ENCODE results near the gene MYH9. TPM values are rescaled to one million over a fixed set of nuclear protein-coding genes. Genes with fewer than 3 reads are reported as not detected.

The MYH9 gene
- total RNA-seq, 8 experiments from 2014 or later, result 10.0 to 119 (median 53.1) TPM

DNA sequence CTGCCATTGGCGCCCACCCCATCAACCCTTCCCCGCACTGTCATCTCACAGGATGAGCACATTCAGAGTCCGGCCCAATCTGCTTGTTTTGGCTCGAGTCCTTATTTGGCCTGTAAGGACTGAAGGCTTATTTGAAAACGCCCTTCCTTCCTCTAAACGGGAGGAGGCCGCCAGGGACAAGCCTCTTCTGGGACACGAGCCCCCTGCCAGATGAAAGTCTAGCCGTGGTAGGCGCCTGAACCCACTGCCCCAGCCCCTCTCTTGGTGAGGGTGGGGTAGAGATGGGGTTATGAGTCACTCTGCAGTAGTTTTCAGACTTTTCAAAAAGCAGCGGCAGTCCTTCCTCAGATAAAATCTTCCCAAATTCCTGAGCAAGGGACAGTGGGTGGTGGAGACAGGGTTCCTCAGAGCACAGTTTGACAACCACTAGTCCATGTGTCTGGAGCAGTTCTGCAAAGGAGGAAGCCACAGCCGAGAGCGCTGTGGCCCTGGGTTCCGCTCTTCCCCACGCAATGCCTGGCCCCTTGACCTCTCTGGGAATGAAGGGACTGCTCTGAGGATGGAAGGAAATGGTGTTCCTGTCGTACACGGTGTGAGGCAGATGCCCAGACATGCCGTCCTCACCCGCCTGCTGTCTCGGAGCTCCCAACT is 57.0 kb downstream of the MYH9 start:
- H3K4me1 ChIP-seq (replicated peaks in 1 of 2), result peaks cover 27 to 46% of the 10 kb centered on the region in 2 donors
- peak overlapping the region; percentile 38 to 89 for H3K27ac ChIP-seq
- WGBS, 10 experiments, result 25 to 100% (median 88%) methylated on average over 1 to 11 of the region's 20 CpGs; no CpG with 5 or more reads in 4 of the 10 experiments
- ATAC-seq (replicated peaks in 6 of 8), result peak in 2 of 8 experiments; percentile 29 to 65
- in situ Hi-C loops (cut with MboI; ENCODE audit: low pct_unique_long_range_greater_than_20kb in 2 of 9, low sequenced_read_pairs in 9 of 9, unreplicated experiment in 9 of 9), result no loop called here
- H3K4me3 ChIP-seq, result no peak overlapping the region

GRCh38 chr22:36330127-36330526 is 57.6 kb downstream of the MYH9 start:
- no peak for ATAC-seq (replicated peaks in 6 of 8)
- Histone ChIP-seq H3K27ac (peak overlapping the region; percentile 76 to 89), H3K4me1 (replicated peaks in 1 of 2) (peaks cover 27 to 46% of the 10 kb centered on the region in 2 donors), H3K4me3 (no peak overlapping the region)
- in situ Hi-C loops (cut with MboI; ENCODE audit: low pct_unique_long_range_greater_than_20kb in 2 of 9, low sequenced_read_pairs in 9 of 9, unreplicated experiment in 9 of 9), result no loop called here
- 89 to 100% (median 100%) methylated on average over 1 to 9 of the region's 9 CpGs; no CpG with 5 or more reads in 3 of the 10 experiments for WGBS, 10 experiments

GRCh38 chr22:36329254-36330078 is 58.3 kb downstream of the MYH9 start:
- Histone ChIP-seq H3K4me1 (replicated peaks in 1 of 2) (peaks cover 27 to 46% of the 10 kb centered on the region in 2 donors), H3K27ac (peak overlapping the region; percentile 76 to 89), H3K4me3 (no peak overlapping the region)
- in situ Hi-C loops (cut with MboI; ENCODE audit: low pct_unique_long_range_greater_than_20kb in 2 of 9, low sequenced_read_pairs in 9 of 9, unreplicated experiment in 9 of 9), result no loop called here
- ATAC-seq (replicated peaks in 6 of 8), result peak in 7 of 8 experiments; percentile 2 to 68 (median 40)
- WGBS, 10 experiments, result 48 to 100% (median 71%) methylated on average over 1 to 10 of the region's 24 CpGs; no CpG with 5 or more reads in 1 of the 10 experiments

- no peak overlapping the region for H3K4me3 ChIP-seq
- peak in 6 of 8 experiments; percentile 20 to 87 (median 82) for ATAC-seq (replicated peaks in 6 of 8)
- H3K27ac ChIP-seq, result peak overlapping the region; percentile 76 to 89
- WGBS, 10 experiments, result 40 to 100% (median 91%) methylated on average over 1 to 11 of the region's 23 CpGs; no CpG with 5 or more reads in 2 of the 10 experiments
- in situ Hi-C loops (cut with MboI; ENCODE audit: low pct_unique_long_range_greater_than_20kb in 2 of 9, low sequenced_read_pairs in 9 of 9, unreplicated experiment in 9 of 9), result no loop called here
- peaks cover 27 to 46% of the 10 kb centered on the region in 2 donors for H3K4me1 ChIP-seq (replicated peaks in 1 of 2)
These were observed 59.0 kb downstream of the MYH9 start for GRCh38 chr22:36328635-36329253.

- H3K4me3 ChIP-seq, result no peak overlapping the region
- H3K4me1 ChIP-seq (replicated peaks in 1 of 2), result peaks cover 27 to 46% of the 10 kb centered on the region in 2 donors
- 47 to 92% (median 80%) methylated on average over 2 to 12 of the region's 13 CpGs for whole genome bisulfite sequencing, 10 experiments
- peak overlapping the region; percentile 76 to 89 for H3K27ac ChIP-seq
- in situ Hi-C loops (cut with MboI; ENCODE audit: low pct_unique_long_range_greater_than_20kb in 2 of 9, low sequenced_read_pairs in 9 of 9, unreplicated experiment in 9 of 9), result no loop called here
- ATAC-seq (replicated peaks in 6 of 8), result peak in 1 of 8 experiments; percentile 23
These were observed 59.7 kb downstream of the MYH9 start for GRCh38 chr22:36327922-36328551.

- Histone ChIP-seq H3K4me3 (no peak overlapping the region), H3K4me1 (replicated peaks in 1 of 2) (peaks cover 23 to 31% of the 10 kb centered on the region in 2 donors), H3K27ac (no peak overlapping the region)
- ATAC-seq (replicated peaks in 6 of 8), result no peak
- in situ Hi-C loops (cut with MboI; ENCODE audit: low pct_unique_long_range_greater_than_20kb in 2 of 9, low sequenced_read_pairs in 9 of 9, unreplicated experiment in 9 of 9), result no loop called here
- WGBS, 10 experiments, result 81 to 100% (median 87%) methylated on average over 1 to 17 of the region's 20 CpGs
These were observed 61.3 kb downstream of the MYH9 start for GRCh38 chr22:36326178-36327161.

DNA sequence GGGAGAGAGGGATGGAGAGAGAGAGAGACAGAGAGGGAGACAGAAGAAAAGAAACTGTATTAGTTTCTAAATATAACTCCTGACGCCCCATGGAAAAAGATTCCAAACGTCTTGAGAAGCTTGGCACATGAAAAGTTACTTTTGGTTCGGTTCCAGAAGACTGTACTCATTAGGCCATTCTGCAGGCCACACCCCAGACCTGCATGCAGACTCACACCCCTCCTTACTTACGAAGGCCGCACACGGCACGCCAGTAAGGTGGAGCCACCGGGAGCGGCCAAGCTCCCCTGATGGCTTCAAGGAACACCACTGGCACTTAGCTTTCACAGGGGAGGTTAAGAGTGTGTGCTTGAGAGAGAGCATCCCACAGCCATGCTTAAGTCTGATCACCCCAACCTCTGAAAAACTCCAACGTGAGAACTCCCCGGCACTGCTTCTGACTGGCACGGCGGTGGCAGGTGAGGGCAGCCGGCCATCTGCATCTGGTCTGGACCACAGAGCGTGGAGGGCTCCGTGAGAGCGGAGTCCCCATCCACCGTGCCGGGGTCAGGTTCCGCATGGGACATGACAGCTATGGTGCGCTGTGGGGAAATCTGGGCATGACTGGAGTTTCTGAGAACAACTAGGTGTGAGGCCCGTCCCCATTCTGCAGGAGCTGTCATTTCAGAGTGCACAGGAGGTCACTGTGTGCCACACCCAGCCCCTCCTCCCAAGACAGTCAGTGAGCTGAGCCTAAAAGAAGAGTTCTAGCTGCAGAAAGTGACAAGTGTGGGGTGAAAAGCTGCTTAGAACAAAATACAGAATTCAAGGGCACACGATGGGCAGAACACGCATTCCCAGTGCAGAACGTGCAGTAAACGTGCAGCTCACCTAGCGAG is 62.4 kb downstream of the MYH9 start:
- WGBS, 10 experiments, result 0 to 100% (median 86%) methylated on average over 2 to 17 of the region's 27 CpGs
- in situ Hi-C loops (cut with MboI; ENCODE audit: low pct_unique_long_range_greater_than_20kb in 2 of 9, low sequenced_read_pairs in 9 of 9, unreplicated experiment in 9 of 9), result no loop called here
- Histone ChIP-seq H3K27ac (no peak overlapping the region), H3K4me3 (no peak overlapping the region), H3K4me1 (replicated peaks in 1 of 2) (peaks cover 19 to 23% of the 10 kb centered on the region in 2 donors)
- peak in 3 of 8 experiments; percentile 31 to 82 (median 44) for ATAC-seq (replicated peaks in 6 of 8)

DNA sequence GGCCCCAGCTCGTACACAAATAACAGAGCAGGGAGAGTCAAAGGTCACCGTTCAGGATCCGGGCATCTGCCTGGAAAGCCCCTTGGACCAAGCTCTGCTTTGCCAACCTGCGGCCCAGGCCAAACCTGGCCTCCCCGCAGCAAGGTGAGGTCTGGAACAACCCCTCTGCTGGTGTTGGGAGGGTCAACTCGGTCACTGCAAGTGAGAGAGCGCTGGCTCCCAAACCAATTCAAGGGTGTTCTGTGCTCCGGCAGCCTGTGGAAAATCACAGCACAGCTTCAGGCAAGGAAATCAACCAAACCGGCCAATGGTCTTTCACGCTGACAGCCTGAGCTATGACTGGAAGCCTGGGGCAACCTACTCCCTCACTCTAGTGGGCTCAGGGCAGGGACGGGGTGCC is 63.4 kb downstream of the MYH9 start:
- H3K27ac ChIP-seq, result no peak overlapping the region
- WGBS, 10 experiments, result 47 to 100% (median 94%) methylated on average over 1 to 7 of the region's 11 CpGs; no CpG with 5 or more reads in 3 of the 10 experiments
- peaks cover 13% of the 10 kb centered on the region in 2 donors for H3K4me1 ChIP-seq (replicated peaks in 1 of 2)
- H3K4me3 ChIP-seq, result no peak overlapping the region
- no peak for ATAC-seq (replicated peaks in 6 of 8)
- in situ Hi-C loops (cut with MboI; ENCODE audit: low pct_unique_long_range_greater_than_20kb in 2 of 9, low sequenced_read_pairs in 9 of 9, unreplicated experiment in 9 of 9), result loop anchor here in 2 of 9 experiments (25.0 kb wide), 1 partner anchor 138 kb away; no protein-coding TSS in a partner anchor

DNA sequence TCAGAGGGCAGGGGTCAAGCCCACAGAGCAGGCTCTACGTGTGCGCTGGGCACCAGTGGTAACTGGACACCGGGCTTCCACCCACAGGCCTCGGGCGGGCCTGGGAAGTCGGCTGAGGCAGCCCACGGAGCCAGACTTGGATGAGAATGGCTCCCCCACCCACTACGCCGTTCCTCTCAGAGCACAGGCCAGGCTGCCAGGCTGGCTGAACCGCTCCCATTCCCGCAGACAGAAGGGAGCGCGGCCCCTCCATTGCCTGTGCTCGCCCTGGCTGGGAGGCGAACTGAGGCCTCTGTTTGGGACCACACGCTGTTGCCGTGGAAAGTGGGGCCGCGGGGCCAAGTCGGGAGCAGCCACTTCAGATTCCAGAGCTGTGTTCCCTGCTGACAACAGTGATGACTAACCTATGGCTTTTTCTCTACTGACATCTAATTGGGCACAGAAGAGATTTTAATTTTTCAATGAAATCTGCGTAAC is 63.9 kb downstream of the MYH9 start:
- Histone ChIP-seq H3K4me1 (replicated peaks in 1 of 2) (peaks cover 8% of the 10 kb centered on the region in 2 donors), H3K27ac (no peak overlapping the region), H3K4me3 (no peak overlapping the region)
- ATAC-seq (replicated peaks in 6 of 8), result peak in 2 of 8 experiments; percentile 67 to 78
- in situ Hi-C loops (cut with MboI; ENCODE audit: low pct_unique_long_range_greater_than_20kb in 2 of 9, low sequenced_read_pairs in 9 of 9, unreplicated experiment in 9 of 9), result loop anchor here in 2 of 9 experiments (25.0 kb wide), 1 partner anchor 138 kb away; no protein-coding TSS in a partner anchor
- 80 to 100% (median 100%) methylated on average over 1 to 2 of the region's 21 CpGs; no CpG with 5 or more reads in 6 of the 10 experiments for WGBS, 10 experiments

DNA sequence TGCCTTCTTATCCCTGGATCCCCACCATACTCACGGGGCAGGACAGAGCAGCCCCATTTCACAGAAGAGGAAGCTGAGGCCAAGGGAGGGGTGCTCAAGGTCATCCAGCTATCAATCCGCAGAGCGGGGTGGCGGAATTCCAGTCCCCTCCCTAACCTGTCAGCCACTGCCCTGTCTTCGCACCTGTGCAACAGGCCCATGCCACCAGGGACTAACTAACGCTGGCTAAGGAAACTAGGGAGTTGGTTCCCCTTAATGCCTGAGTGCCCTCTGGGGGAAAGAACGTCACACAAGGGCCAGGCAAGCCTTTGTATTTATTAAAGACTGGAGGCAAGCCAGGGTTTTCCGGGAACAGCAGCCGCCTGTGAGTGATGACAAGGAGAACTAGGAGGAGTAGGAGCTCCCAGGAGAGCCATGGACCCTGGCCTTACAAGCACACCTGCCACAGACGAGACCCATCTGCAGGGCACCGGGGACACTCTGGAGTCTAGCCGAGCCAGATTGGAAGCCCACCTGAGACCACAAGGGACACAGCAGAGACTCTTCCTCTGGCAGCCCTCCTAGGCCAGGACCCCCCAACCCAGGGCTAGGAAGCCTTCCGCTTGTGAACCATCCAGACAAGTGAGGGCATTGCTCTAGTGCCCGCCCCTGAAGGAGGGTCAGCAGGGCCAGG is 64.4 kb downstream of the MYH9 start:
- Histone ChIP-seq H3K27ac (no peak overlapping the region), H3K4me3 (no peak overlapping the region), H3K4me1 (replicated peaks in 1 of 2) (peaks cover 2% of the 10 kb centered on the region in 2 donors)
- in situ Hi-C loops (cut with MboI; ENCODE audit: low pct_unique_long_range_greater_than_20kb in 2 of 9, low sequenced_read_pairs in 9 of 9, unreplicated experiment in 9 of 9), result loop anchor here in 2 of 9 experiments (25.0 kb wide), 1 partner anchor 139 kb away; no protein-coding TSS in a partner anchor
- ATAC-seq (replicated peaks in 6 of 8), result peak in 3 of 8 experiments; percentile 12 to 62 (median 45)
- 38 to 97% (median 93%) methylated on average over 1 to 9 of the region's 14 CpGs; no CpG with 5 or more reads in 3 of the 10 experiments for WGBS, 10 experiments

Measured in motor neuron (in vitro differentiated cells).